D721Med (cell line): ENCODE measurements around the gene ERP27.

ENCODE experiments used
- DNase-seq: peaks from one replicate; pipeline ENCODE4 v3.0.0; 2011; ENCODE audit warnings: low spot score; ENCODE audit not compliant: insufficient read length
- FAIRE-seq: peaks from 2 replicates; lab custom pipeline; 2011; peaks lifted over from hg19 to GRCh38; lab: Jason Lieb, UNC
- CTCF ChIP-seq: IDR thresholded peaks from 2 replicates; pipeline ENCODE4 v1.5.1; 2012; ENCODE audit warnings: mild to moderate bottlenecking, control low read depth; ENCODE audit not compliant: insufficient read depth; ENCODE audit errors: missing control alignments

Gene ERP27

DNA sequence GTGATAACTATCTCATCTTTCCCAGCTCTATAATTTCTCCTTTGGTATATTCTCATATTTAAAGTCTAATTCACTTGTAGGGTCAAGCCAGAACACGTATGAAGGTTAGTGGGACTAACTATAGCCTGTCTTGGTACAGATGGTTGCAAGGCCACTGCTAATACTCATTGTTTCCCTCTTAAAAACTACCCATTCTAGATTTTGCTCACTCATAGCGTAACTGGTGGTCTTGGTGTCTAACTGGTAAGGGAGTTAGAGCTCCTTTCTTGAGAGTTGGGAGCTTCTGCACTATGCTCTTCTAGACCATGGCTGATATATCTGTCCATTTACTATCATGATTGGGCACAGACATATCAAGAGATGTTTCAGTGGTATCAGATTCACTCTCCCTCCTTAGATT is 61.5 kb downstream of the ERP27 start:
- DNase-seq (no peak), FAIRE-seq (no peak)

GRCh38 chr12:14874882-14875281 is 63.5 kb downstream of the ERP27 start:
- TF ChIP-seq CTCF, result no peak
- DNase-seq (no peak), FAIRE-seq (no peak)

More for the DNA sequence above, 61.5 kb downstream of the ERP27 start:
- no peak for TF ChIP-seq CTCF

GRCh38 chr12:14873440-14874185 is 64.7 kb downstream of the ERP27 start:
- TF ChIP-seq CTCF, result no peak
- FAIRE-seq (no peak), DNase-seq (no peak)

DNA sequence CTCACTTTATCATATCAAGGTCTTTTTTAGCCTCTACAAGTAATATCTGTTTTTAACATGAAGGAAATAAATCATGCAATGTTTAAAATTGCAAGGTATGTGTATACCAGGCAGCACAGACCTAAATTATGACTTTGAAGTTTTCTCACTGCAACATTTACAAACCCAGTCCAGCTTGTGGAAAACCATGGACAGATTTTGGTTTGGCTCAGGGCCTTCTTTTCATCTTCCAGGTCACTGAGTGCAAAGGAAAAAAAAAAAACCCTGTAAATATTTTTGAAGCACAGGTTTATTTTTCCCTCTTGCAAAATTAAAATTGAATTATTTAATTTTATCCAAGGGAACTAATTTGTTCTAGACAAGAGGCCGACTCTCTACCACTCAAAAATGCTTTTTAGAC is 66.5 kb downstream of the ERP27 start:
- TF ChIP-seq CTCF, result no peak
- FAIRE-seq, result no peak
- DNase-seq, result no peak

DNA sequence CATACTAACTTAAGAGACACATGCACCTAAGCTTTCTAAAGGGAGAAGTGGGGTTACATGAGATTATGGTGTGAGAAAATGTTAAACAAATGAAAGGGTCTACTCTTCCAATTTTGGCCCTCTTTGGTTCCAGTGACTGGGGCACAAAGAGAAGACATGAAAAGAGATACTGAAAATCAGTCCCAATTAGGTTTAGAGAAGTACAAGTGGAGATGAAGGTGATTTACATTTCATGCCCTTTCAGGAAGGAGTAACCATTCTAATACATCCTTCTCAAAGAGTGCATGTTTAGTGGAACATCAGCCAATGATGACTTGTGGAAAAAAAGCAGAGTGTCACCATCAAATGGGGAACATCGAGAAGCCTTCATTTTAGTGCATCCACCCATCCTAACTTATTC is 67.1 kb downstream of the ERP27 start:
- TF ChIP-seq CTCF, result no peak
- DNase-seq (no peak), FAIRE-seq (no peak)

DNA sequence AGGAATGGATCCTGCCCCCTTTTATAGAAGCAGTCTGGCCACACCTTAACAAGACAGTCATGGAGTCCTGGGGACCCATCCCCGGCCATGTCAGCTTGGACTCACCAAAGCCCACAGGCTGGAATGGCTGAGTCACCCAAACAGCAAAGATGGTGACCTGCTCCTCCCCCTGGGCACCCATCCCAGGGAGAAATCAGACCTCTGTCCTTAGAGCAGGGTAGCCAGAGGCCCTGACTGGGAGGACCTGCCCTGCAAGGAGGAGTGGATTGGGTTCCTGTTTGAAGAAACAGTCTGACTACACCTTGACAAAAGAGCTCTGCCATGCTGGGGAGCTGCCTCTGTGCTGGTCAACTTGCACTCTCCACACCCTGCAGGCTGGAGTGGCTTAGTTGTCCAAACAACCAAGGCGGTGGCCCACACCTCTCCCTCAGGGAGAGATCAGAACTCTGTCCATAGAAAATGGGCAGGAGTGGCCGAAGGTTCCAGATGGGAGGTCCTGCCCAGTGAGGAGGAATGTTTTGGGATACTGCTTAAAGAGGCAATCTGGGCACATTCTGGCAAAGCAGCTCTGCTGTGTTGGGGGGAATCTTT is 69.3 kb downstream of the ERP27 start:
- FAIRE-seq, result no peak
- TF ChIP-seq CTCF, result no peak
- no peak for DNase-seq
